Hypothalamus (tissue), 51 donors: Measurements from ENCODE around the gene CORO2A.

Experiments used
- DNase-seq, 51 donors: peaks; one replicate each; lab custom pipeline; 2025; lab: John Stamatoyannopoulos, UW

The CORO2A gene

DNA sequence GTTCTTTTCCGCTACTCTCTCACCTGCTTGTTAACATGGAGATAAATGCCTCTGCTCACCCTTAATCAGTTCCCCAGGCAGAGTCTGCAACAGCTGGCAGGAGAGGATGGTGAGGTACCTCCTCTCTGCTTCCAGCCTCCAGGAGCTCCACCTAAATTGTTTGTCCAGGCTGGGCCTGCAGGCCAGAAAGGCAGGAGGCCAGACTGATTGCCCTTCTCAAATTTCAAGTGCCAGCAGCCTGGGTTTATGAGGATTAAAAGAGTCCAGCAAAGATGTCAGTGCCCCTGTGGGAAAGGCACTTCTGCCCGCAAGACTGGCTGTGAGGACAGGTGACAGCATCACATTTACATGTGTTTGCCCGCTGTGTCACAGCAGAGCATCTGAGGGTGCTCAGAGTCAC, 19.8 kb downstream of the CORO2A start:
- DNase-seq: no peak

GRCh38 chr9:98171176-98171925, 21.1 kb downstream of the CORO2A start:
- DNase-seq: no peak

DNA sequence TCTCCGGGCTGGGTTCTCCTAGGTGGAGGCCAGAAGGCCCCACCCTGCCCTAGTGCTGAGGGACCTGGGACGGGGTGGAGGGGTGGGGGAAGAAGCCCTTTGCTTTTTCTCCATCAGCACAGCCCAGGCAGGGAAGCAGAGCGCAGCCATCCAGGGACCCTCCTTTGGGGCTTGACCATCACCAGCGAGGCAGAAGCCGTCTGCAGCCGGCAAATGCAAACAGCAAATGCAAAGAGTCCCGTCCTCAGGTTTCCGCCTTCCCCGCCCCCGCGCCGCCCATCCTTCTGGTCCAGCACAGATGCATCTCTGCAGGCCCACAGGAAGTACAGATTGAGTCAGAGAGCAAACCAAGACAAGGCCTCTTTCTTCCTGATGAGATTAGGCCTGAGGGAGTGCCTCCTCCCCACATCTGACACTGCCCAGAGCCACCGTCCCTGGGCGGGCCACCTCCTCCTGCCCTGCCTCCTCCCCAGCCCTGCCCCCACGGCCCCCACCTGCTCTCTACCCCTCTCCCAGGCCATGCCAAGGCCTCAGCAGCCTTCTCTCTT, 23.4 kb downstream of the CORO2A start:
- DNase-seq: no peak

- no peak for DNase-seq
Measured at GRCh38 chr9:98168153-98168780, 24.2 kb downstream of the CORO2A start.

GRCh38 chr9:98164912-98165311, 27.5 kb downstream of the CORO2A start:
- DNase-seq: no peak

DNA sequence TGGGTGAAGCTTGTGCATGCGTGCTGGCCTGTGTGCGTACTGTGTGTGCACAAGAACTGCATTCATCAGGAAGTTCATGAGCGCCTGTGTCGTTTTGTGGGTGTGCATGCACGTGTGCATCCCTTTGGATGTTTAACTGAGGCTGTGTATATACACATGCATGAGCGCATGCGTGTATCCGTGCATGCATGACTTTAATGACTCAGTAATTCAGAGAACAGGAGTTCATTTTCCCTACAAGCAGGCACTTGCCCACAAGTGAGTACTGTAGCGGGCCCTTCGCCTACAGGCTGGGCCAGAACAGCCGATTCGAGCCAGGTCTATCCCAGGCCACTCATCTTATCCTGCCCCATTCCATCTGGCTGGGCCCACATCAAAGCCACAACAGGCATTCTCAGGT, 29.8 kb downstream of the CORO2A start:
- no peak for DNase-seq

GRCh38 chr9:98161851-98162250, 30.6 kb downstream of the CORO2A start:
- DNase-seq: no peak

DNA sequence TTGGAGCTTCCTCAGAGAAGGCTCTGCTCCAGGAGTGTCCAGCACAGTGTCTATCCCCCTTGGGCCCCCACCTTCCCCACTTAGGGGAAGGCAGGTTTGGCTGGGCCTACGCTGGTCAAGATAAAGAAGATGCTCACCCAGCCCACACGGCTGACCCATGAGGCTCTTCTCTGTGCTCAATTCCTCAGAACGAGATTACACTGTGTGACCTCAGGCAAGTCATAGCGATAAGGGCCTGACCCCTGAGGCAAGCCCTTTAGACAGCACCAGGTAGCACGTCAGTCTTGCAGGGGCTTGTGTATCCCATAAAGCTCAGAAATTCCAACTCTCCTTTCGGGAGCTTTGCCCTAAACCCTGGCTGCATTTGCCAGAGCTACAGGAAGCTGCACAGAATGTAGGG, 32.6 kb downstream of the CORO2A start:
- no peak for DNase-seq

DNA sequence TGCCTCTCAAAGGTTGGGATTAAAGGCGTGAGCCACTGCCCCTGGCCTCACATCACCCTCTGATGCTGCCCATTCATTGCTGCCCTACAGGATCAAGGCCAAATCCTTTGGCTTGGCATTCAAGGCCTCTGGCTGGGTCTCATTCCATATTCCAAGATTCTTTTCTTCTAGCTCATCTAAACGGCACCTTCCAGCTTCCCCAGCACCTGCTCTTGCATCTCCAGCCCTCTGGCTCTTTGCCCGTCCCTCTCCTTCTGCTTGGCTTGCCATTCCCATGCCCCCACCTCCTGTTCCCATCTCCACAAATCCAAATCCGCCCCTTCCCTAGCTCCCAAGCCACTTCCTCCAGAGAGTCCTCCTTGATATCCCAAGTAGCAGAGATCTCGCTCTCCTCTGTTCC, 33.1 kb downstream of the CORO2A start:
- no peak for DNase-seq

GRCh38 chr9:98158071-98158831, 34.2 kb downstream of the CORO2A start:
- DNase-seq: no peak

DNA sequence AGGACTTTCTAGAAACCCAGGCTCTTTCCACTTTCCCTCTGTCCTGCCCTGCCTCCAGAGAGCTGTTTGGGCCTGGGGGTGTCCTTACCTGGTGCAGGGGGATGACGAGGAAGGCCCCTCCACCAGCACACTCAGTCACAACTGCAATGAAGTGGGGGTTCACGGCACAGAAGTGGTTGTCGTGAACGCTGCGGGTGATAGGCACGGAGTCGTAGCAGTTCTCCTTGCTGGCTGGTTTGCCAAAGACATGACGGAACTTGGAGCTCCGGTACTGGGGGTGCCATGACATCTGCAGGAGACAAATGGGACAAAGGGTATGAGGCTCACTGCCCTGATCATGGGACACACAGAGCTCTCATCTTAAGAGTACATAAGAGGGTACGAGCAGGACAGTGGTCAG, 35.1 kb downstream of the CORO2A start:
- DNase-seq: no peak

- no peak for DNase-seq
Measured at GRCh38 chr9:98154678-98155077, 37.8 kb downstream of the CORO2A start.

GRCh38 chr9:98152526-98152925, 39.9 kb downstream of the CORO2A start:
- no peak for DNase-seq

- no peak for DNase-seq
Measured at GRCh38 chr9:98150721-98151120, 41.7 kb downstream of the CORO2A start.

DNA sequence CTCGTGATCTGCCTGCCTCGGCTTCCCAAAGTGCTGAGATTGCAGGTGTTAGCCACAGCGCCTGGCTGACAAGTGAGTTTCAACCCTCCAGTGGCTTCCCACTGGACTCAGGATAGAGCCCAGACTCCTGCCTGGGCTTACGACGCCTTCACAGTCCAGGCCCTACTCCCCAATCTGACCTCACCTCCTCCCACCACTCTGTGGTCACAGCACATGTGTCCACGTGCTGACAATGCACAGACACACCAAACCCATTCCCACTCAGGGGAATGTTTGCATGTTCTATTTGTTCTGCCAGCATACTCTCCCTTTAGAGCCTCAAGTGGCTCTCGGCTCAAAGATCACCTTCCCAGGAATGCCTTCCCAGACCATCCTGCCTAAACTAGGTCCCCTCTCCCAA, 42.3 kb downstream of the CORO2A start:
- no peak for DNase-seq

- DNase-seq: no peak
Measured at GRCh38 chr9:98149422-98149821, 43.0 kb downstream of the CORO2A start.

DNA sequence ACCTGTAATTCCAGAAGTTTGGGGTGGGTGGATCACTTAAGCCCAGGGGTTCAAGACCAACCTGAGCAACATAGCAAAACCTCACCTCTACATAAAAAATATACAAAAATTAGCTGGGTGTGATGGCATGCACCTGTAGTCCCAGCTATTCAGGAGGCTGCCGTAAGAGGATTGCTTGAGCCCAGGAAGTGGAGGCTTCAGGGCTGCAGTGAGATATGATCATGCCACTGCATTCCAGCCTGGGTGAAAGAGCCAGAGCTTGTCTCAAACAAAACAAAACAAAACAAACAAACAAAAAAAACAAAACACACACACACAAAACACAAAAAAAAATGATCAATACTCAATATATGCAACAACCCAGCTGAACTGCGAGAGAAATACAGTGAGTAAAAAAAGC, 44.0 kb downstream of the CORO2A start:
- DNase-seq: no peak

DNA sequence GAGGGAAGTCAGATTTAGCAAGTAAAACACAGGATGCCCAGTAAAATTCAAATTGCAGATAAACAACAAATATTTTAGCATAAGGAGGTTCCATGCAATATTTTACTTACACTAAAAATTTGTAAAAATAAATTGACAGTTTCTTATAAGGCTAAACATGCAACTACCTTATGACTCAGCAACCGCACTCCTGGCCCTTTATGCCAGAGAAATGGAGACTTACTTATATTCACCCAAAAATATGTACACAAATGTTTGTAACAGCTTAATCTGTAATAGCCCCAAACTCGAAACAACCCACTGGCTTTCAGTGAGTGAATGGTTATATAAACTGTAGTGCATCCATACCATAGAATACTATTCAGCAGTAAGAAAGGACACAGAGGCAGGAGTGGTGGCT, 44.9 kb downstream of the CORO2A start:
- no peak for DNase-seq

DNA sequence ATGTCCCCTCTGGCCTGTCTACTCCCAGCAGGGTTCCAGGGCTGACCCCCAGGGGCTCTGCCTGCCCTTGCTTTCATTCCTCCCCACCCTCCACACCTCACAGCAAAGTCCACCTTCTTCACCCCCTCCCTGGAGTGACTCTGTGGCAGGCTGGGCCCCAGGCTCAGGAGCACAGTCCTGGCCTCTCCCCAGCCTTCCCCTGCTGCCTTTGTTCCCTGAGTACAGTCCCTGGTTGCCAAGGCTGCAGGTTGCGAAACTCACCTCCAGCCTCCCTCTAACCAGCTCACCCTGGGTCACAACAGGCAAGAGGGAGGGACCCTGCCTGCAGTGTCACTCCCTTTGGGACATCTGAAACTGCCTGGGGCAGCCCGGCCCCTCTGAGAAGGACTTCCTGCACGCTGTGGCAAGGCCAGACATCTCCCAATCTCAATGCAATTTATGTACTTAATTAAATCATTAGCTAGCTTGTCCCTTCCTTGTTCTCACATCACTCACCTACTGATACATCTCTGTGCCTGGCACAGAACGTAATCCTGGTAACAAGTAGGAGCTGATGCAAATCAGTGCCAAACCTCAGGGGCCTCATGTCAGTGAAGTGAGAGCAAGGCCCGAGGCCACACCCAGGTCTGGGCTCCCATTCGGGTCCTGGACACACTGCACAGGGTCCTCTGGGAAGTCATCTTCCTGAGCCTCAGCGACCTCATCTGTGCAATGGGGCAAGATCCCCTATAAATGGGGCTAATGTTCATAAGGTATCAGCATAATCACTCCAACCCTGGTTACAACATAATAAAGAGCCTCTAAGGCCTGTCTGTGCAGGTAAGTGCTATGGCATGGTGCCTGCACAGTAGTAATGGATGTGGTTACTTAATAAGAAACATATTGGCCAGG, 46.1 kb downstream of the CORO2A start:
- DNase-seq: peak in 1 of 51 donors; percentile 45

DNA sequence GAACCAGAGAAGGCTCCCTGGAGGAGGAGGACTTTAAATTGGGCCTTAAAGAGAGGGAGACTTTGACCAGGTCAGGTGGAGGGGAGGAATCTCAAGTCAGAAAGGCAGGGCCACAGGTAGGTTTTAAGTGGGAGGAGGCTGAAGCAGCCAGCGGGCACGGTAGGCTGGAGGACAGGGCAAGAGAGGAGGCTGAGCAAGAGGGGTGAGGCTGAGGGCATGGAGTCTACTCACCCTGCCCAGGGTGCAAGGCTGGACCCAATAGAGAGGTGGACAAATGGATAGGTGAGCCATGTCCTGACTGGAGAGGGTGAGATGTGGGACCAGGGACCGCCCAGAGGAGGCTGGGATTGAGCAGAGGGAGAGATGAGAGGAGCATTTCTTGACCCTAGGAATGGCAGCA, 47.8 kb downstream of the CORO2A start:
- DNase-seq: no peak

GRCh38 chr9:98144076-98144475, 48.4 kb downstream of the CORO2A start:
- DNase-seq: no peak
